Measurements from ENCODE around the gene BICC1.

The BICC1 gene

DNA sequence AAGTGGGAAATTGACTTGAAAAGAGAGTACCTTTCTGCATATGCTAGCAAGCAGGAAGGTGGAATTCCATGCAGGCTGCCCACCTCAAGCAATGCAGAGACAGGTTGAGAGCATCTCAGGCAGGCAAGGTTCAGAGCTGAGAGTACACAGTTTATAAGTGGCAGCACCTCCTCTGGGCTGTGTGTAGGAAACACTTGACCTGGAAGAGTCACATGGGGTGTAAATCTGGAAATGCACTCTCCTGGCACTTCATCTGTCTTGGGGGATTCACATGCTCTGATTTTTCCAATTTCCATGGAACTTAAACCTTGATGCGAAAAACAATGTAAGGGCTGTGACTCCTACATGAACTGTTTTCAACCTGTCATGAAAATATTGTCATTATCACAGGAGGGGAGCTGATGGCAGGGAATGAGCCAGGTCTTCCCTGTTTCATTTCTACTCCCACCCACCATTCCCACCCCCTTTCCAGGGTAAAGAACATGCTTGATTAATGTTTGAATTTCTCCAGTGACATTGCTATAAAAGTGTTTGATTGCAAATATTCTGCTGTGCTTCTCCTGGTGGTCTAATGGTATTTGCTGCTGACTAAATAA, 328.3 kb downstream of the BICC1 start:
- Histone ChIP-seq H3K36me3 (ENCODE audit: insufficient read depth) (no peaks in the 10 kb centered on the region), H3K9ac (no peak overlapping the region), H2AFZ (ENCODE audit: low read depth) (no peak overlapping the region), H3K27ac (no peak overlapping the region), H3K27me3 (ENCODE audit: insufficient read depth, low read depth) (no peaks in the 10 kb centered on the region), H3K4me1 (ENCODE audit: low read depth, poor library complexity, severe bottlenecking) (no peaks in the 10 kb centered on the region), H3K79me2 (ENCODE audit: insufficient read depth, low read depth) (no peaks in the 10 kb centered on the region), H3K4me2 (no peak overlapping the region), H4K20me1 (ENCODE audit: insufficient read depth) (no peaks in the 10 kb centered on the region), H3K4me3 (IDR thresholded peaks at IDR 0.05; ENCODE audit: insufficient read depth, low read depth, low read length) (no peak overlapping the region)
- TF ChIP-seq, protein P1, sequence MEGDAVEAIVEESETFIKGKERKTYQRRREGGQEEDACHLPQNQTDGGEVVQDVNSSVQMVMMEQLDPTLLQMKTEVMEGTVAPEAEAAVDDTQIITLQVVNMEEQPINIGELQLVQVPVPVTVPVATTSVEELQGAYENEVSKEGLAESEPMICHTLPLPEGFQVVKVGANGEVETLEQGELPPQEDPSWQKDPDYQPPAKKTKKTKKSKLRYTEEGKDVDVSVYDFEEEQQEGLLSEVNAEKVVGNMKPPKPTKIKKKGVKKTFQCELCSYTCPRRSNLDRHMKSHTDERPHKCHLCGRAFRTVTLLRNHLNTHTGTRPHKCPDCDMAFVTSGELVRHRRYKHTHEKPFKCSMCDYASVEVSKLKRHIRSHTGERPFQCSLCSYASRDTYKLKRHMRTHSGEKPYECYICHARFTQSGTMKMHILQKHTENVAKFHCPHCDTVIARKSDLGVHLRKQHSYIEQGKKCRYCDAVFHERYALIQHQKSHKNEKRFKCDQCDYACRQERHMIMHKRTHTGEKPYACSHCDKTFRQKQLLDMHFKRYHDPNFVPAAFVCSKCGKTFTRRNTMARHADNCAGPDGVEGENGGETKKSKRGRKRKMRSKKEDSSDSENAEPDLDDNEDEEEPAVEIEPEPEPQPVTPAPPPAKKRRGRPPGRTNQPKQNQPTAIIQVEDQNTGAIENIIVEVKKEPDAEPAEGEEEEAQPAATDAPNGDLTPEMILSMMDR (conservative IDR thresholded peaks at IDR 0.05; ENCODE audit: low read depth, low read length), result no peak

DNA sequence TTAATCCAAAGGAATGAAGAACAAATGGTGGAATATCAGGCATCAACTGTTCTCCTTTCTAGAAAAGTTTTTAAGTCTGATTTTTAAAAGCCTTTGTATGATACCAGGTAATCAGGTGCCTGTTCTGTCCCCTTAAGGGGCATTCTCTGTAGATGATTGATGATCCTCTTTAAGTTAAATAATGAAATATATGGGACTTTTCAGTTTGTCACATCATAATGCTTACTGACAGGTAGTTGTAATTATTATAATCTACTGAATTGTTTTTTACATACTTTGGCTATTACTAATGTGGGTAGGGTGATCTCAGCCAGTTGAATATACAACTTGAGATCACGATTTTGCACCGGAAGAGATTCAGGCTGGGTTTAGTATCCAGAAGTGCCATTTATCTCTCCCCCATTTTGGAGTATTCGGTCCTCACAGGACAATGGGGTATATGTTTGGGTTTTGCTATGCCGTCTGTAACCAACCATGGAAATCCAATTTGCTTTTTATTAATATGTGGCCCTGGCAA, 330.2 kb downstream of the BICC1 start:
- TF ChIP-seq, protein P1 (conservative IDR thresholded peaks at IDR 0.05; ENCODE audit: low read depth, low read length), result no peak
- H3K9ac ChIP-seq, result no peak overlapping the region
- no peak overlapping the region for H3K27ac ChIP-seq
- no peaks in the 10 kb centered on the region for H3K4me1 ChIP-seq (ENCODE audit: low read depth, poor library complexity, severe bottlenecking)
- H3K4me2 ChIP-seq, result no peak overlapping the region
- H4K20me1 ChIP-seq (ENCODE audit: insufficient read depth), result no peaks in the 10 kb centered on the region
- no peaks in the 10 kb centered on the region for H3K27me3 ChIP-seq (ENCODE audit: insufficient read depth, low read depth)
- no peak overlapping the region for H3K4me3 ChIP-seq (IDR thresholded peaks at IDR 0.05; ENCODE audit: insufficient read depth, low read depth, low read length)
- H2AFZ ChIP-seq (ENCODE audit: low read depth), result no peak overlapping the region
- no peaks in the 10 kb centered on the region for H3K36me3 ChIP-seq (ENCODE audit: insufficient read depth)
- no peaks in the 10 kb centered on the region for H3K79me2 ChIP-seq (ENCODE audit: insufficient read depth, low read depth)

DNA sequence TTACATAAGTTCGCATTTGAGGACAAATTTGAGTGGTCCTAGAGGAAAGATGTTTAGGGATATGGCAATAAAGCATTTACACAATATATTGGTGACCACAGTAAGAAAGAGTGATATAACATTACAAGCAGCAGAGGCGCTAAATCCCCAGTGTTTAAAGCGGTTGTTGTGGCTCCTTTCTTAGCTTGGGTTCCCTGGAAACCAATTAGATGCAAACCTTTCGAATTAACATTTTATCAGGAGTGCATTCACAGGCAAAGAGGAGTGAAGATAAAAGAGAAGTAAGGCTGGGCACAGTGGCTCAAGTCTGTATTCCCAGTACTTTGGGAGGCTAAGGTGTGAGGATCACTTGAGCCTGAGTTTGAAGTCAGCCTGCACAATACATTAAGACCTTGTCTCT, 331.1 kb downstream of the BICC1 start:
- TF ChIP-seq, protein P1 (conservative IDR thresholded peaks at IDR 0.05; ENCODE audit: low read depth, low read length), result no peak
- H3K36me3 ChIP-seq (ENCODE audit: insufficient read depth), result no peaks in the 10 kb centered on the region
- H3K4me3 ChIP-seq (IDR thresholded peaks at IDR 0.05; ENCODE audit: insufficient read depth, low read depth, low read length), result no peak overlapping the region

DNA sequence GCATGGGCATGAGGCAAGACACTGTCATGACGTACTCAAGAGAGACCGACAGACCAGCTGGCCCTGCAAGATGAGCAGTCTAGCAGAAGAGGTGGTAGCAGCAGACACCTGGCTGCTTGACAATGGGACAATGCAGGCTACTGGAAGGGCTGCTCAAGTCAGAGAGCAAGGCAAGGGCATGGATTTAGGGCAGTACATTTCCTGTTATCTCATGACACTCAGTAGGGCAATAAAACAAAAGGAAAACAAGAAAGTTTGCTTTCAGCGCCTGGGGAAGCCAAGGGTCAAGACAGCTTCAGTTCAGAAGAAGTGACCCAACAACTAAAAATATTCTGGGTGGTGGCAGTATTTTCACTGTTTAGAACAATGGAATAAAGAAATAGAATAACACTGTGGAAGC, 332.0 kb downstream of the BICC1 start:
- Histone ChIP-seq H3K4me1 (ENCODE audit: low read depth, poor library complexity, severe bottlenecking) (no peaks in the 10 kb centered on the region), H3K27me3 (ENCODE audit: insufficient read depth, low read depth) (no peaks in the 10 kb centered on the region), H3K4me3 (IDR thresholded peaks at IDR 0.05; ENCODE audit: insufficient read depth, low read depth, low read length) (no peak overlapping the region), H3K9ac (no peak overlapping the region), H3K4me2 (no peak overlapping the region), H3K79me2 (ENCODE audit: insufficient read depth, low read depth) (no peaks in the 10 kb centered on the region), H3K36me3 (ENCODE audit: insufficient read depth) (no peaks in the 10 kb centered on the region), H4K20me1 (ENCODE audit: insufficient read depth) (no peaks in the 10 kb centered on the region), H3K27ac (no peak overlapping the region), H2AFZ (ENCODE audit: low read depth) (no peak overlapping the region)
- TF ChIP-seq, protein P1 (conservative IDR thresholded peaks at IDR 0.05; ENCODE audit: low read depth, low read length), result no peak

More for the DNA sequence above, 331.1 kb downstream of the BICC1 start:
- Histone ChIP-seq H3K4me1 (ENCODE audit: low read depth, poor library complexity, severe bottlenecking) (no peaks in the 10 kb centered on the region), H3K9ac (no peak overlapping the region), H3K27me3 (ENCODE audit: insufficient read depth, low read depth) (no peaks in the 10 kb centered on the region), H3K79me2 (ENCODE audit: insufficient read depth, low read depth) (no peaks in the 10 kb centered on the region), H2AFZ (ENCODE audit: low read depth) (no peak overlapping the region), H4K20me1 (ENCODE audit: insufficient read depth) (no peaks in the 10 kb centered on the region), H3K4me2 (no peak overlapping the region), H3K27ac (no peak overlapping the region)

All from KMS-11 (cell line).